Measurements from ENCODE around the gene CHID1. TPM values are rescaled to one million over a fixed set of nuclear protein-coding genes. Genes with fewer than 3 reads are reported as not detected.
A peak's percentile ranks its signal among the peaks of the same experiment; 100 is the strongest.

The CHID1 gene
- total RNA-seq, 1 donor from 2014 or later: 69.4 TPM

GRCh38 chr11:830295-831117, 80.1 kb downstream of the CHID1 start:
- H3K9me3 ChIP-seq: no peaks in the 10 kb centered on the region
- H3K4me3 ChIP-seq: peak overlapping the region; percentile 38 to 56
- peak in 1 of 2 donors; percentile 86 for DNase-seq (ENCODE audit: low spot score in 2 of 2)
- no peaks in the 10 kb centered on the region for H3K27me3 ChIP-seq
- peaks cover 13 to 59% of the 10 kb centered on the region in 2 donors for H3K4me1 ChIP-seq
- intact Hi-C loops (cut with DNase I): no loop called here
- no peak overlapping the region for H3K27ac ChIP-seq
- peaks cover 4 to 7% of the 10 kb centered on the region in 2 donors for H3K36me3 ChIP-seq
- TF ChIP-seq CTCF (IDR thresholded peaks at IDR 0.05): no peak

- no peak for DNase-seq (ENCODE audit: low spot score in 2 of 2)
Measured at GRCh38 chr11:829847-830294, 80.7 kb downstream of the CHID1 start.

GRCh38 chr11:829176-829846, 81.3 kb downstream of the CHID1 start:
- peaks cover 16 to 19% of the 10 kb centered on the region in 2 donors for H3K36me3 ChIP-seq
- H3K4me3 ChIP-seq: peak overlapping the region; percentile 38 to 56
- TF ChIP-seq CTCF (IDR thresholded peaks at IDR 0.05): no peak
- no peaks in the 10 kb centered on the region for H3K9me3 ChIP-seq
- no peaks in the 10 kb centered on the region for H3K27me3 ChIP-seq
- H3K4me1 ChIP-seq: peaks cover 13 to 48% of the 10 kb centered on the region in 2 donors
- intact Hi-C loops (cut with DNase I): no loop called here
- H3K27ac ChIP-seq: peak overlapping the region; percentile 7 to 18
- DNase-seq (ENCODE audit: low spot score in 2 of 2): no peak

More at GRCh38 chr11:829847-830294, 80.7 kb downstream of the CHID1 start:
- Histone ChIP-seq H3K36me3 (peaks cover 11 to 13% of the 10 kb centered on the region in 2 donors), H3K27me3 (no peaks in the 10 kb centered on the region), H3K4me3 (peak overlapping the region; percentile 38 to 56), H3K4me1 (peaks cover 13 to 54% of the 10 kb centered on the region in 2 donors), H3K27ac (no peak overlapping the region), H3K9me3 (no peaks in the 10 kb centered on the region)
- no peak for TF ChIP-seq CTCF (IDR thresholded peaks at IDR 0.05)
- intact Hi-C loops (cut with DNase I): no loop called here

GRCh38 chr11:828506-829175, 82.0 kb downstream of the CHID1 start:
- Histone ChIP-seq H3K27me3 (no peaks in the 10 kb centered on the region), H3K4me1 (peaks cover 13 to 44% of the 10 kb centered on the region in 2 donors), H3K4me3 (peak overlapping the region in 1 of 2 donors; percentile 56), H3K9me3 (no peaks in the 10 kb centered on the region), H3K27ac (peak overlapping the region; percentile 7 to 18), H3K36me3 (peaks cover 23 to 25% of the 10 kb centered on the region in 2 donors)
- DNase-seq (ENCODE audit: low spot score in 2 of 2): no peak
- intact Hi-C loops (cut with DNase I): no loop called here
- no peak for TF ChIP-seq CTCF (IDR thresholded peaks at IDR 0.05)

GRCh38 chr11:827897-828192, 82.8 kb downstream of the CHID1 start, which contains the start of gene CRACR2B:
Gene CRACR2B (plus strand): TSS chr11:827919. CDS start chr11:828608, 689 bp downstream.
- H3K27ac ChIP-seq: peak within 1 kb of the TSS in 1 of 2 donors; percentile 7
- intact Hi-C loops (cut with DNase I): no loop called here
- peaks cover 27 to 32% of the 10 kb centered on the region in 2 donors for H3K36me3 ChIP-seq
- H3K9me3 ChIP-seq: no peaks in the 10 kb centered on the region
- no peak for DNase-seq (ENCODE audit: low spot score in 2 of 2)
- no peaks in the 10 kb centered on the region for H3K27me3 ChIP-seq
- TF ChIP-seq CTCF (IDR thresholded peaks at IDR 0.05): no peak
- H3K4me3 ChIP-seq: peak within 1 kb of the TSS; percentile 58 to 60
- peaks cover 13 to 44% of the 10 kb centered on the region in 2 donors for H3K4me1 ChIP-seq

Data from ascending aorta (tissue), 2 donors.